Measurements from ENCODE around the gene GDPD3.
"Not testable (repeated sequence)": the region's sequence is repeated elsewhere in the genome, so short reads cannot be mapped to it uniquely, and the experiment has no call there.

- TF ChIP-seq, protein P1, sequence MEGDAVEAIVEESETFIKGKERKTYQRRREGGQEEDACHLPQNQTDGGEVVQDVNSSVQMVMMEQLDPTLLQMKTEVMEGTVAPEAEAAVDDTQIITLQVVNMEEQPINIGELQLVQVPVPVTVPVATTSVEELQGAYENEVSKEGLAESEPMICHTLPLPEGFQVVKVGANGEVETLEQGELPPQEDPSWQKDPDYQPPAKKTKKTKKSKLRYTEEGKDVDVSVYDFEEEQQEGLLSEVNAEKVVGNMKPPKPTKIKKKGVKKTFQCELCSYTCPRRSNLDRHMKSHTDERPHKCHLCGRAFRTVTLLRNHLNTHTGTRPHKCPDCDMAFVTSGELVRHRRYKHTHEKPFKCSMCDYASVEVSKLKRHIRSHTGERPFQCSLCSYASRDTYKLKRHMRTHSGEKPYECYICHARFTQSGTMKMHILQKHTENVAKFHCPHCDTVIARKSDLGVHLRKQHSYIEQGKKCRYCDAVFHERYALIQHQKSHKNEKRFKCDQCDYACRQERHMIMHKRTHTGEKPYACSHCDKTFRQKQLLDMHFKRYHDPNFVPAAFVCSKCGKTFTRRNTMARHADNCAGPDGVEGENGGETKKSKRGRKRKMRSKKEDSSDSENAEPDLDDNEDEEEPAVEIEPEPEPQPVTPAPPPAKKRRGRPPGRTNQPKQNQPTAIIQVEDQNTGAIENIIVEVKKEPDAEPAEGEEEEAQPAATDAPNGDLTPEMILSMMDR (IDR thresholded peaks at IDR 0.05): not testable (repeated sequence)
- not testable (repeated sequence) for TF ChIP-seq POLR2A (IDR thresholded peaks at IDR 0.05)
These were observed 12.4 kb upstream of the GDPD3 start for GRCh38 chr16:30125690-30126089.
